Ishikawa (cell line): ENCODE measurements around the gene TSPAN18.

ENCODE experiments used
- CEBPB ChIP-seq: IDR thresholded peaks from 2 replicates; pipeline ENCODE4 v1.6.1; 2012
- CREB1 ChIP-seq: IDR thresholded peaks from 2 replicates; pipeline ENCODE4 v1.6.1; 2012; ENCODE audit warnings: low read depth
- EGR1 ChIP-seq: IDR thresholded peaks from 2 replicates; pipeline ENCODE4 v1.6.1; 2012
- EP300 ChIP-seq: IDR thresholded peaks from 2 replicates; pipeline ENCODE4 v1.6.1; 2012; ENCODE audit warnings: borderline replicate concordance
- FOXM1 ChIP-seq: IDR thresholded peaks from 2 replicates; pipeline ENCODE4 v1.6.1; 2012; ENCODE audit warnings: low read depth, borderline replicate concordance
- NFIC ChIP-seq: IDR thresholded peaks from 2 replicates; pipeline ENCODE4 v1.6.1; 2012
- RAD21 ChIP-seq: IDR thresholded peaks from 2 replicates; pipeline ENCODE4 v1.6.1; 2012; ENCODE audit warnings: low read depth
- TAF1 ChIP-seq: IDR thresholded peaks from 2 replicates; pipeline ENCODE4 v1.6.1; 2012; ENCODE audit warnings: low read depth, mild to moderate bottlenecking
- TCF12 ChIP-seq: IDR thresholded peaks from 2 replicates; pipeline ENCODE4 v1.6.1; 2012; ENCODE audit warnings: low read depth
- TEAD4 ChIP-seq: IDR thresholded peaks from 2 replicates; pipeline ENCODE4 v1.6.1; 2012
- USF1 ChIP-seq: IDR thresholded peaks from 2 replicates; pipeline ENCODE4 v1.6.1; 2012
- YY1 ChIP-seq: IDR thresholded peaks from 2 replicates; pipeline ENCODE4 v1.6.1; 2012; ENCODE audit warnings: low read depth
- ZBTB7A ChIP-seq: IDR thresholded peaks from 2 replicates; pipeline ENCODE4 v1.6.1; 2012; ENCODE audit warnings: low read depth
- TF ChIP-seq, protein P1 (sequence below): IDR thresholded peaks from 2 replicates; pipeline ENCODE4 v1.6.1; 2012
- TF ChIP-seq, protein P2 (sequence below): IDR thresholded peaks from 2 replicates; pipeline ENCODE4 v1.6.1; 2012; ENCODE audit warnings: low read depth, mild to moderate bottlenecking

Gene TSPAN18

GRCh38 chr11:44689265-44689664 lies 37.5 kb upstream of the TSPAN18 start:
- TF ChIP-seq, protein P1, sequence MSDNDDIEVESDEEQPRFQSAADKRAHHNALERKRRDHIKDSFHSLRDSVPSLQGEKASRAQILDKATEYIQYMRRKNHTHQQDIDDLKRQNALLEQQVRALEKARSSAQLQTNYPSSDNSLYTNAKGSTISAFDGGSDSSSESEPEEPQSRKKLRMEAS: no peak
- TF ChIP-seq ZBTB7A (no peak), EP300 (no peak), TEAD4 (no peak), CREB1 (no peak), USF1 (no peak), TCF12 (no peak)
- TF ChIP-seq, protein P2, sequence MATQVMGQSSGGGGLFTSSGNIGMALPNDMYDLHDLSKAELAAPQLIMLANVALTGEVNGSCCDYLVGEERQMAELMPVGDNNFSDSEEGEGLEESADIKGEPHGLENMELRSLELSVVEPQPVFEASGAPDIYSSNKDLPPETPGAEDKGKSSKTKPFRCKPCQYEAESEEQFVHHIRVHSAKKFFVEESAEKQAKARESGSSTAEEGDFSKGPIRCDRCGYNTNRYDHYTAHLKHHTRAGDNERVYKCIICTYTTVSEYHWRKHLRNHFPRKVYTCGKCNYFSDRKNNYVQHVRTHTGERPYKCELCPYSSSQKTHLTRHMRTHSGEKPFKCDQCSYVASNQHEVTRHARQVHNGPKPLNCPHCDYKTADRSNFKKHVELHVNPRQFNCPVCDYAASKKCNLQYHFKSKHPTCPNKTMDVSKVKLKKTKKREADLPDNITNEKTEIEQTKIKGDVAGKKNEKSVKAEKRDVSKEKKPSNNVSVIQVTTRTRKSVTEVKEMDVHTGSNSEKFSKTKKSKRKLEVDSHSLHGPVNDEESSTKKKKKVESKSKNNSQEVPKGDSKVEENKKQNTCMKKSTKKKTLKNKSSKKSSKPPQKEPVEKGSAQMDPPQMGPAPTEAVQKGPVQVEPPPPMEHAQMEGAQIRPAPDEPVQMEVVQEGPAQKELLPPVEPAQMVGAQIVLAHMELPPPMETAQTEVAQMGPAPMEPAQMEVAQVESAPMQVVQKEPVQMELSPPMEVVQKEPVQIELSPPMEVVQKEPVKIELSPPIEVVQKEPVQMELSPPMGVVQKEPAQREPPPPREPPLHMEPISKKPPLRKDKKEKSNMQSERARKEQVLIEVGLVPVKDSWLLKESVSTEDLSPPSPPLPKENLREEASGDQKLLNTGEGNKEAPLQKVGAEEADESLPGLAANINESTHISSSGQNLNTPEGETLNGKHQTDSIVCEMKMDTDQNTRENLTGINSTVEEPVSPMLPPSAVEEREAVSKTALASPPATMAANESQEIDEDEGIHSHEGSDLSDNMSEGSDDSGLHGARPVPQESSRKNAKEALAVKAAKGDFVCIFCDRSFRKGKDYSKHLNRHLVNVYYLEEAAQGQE: no peak

DNA sequence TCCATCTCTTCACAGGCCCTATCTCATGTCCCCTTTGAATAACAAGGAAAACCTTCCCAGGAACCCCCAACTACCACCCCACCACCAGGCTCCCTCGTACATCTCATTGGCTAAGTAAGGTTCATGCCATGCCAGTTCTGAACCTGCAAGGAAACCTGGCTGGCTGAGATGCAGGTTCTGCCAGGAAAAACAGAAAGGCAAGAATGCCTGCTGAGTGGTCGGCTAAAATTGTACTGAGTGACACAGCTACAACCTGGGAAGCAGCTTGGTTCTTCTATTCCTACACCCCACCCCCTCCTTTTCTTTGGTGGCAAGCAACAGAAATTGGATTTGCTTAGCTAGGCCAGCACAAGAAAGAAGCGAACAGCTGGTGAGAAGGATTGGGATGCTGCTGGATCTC lies 36.1 kb upstream of the TSPAN18 start:
- TF ChIP-seq EGR1: no peak

- TF ChIP-seq ZBTB7A: no peak
- TF ChIP-seq EP300: no peak
- TF ChIP-seq, protein P1: no peak
- no peak for TF ChIP-seq CEBPB
- no peak for TF ChIP-seq USF1
- no peak for TF ChIP-seq TEAD4
- TF ChIP-seq FOXM1: no peak
- TF ChIP-seq, protein P2: no peak
- TF ChIP-seq TCF12: no peak
- TF ChIP-seq TAF1: no peak
- no peak for TF ChIP-seq YY1
- TF ChIP-seq EGR1: no peak
- no peak for TF ChIP-seq NFIC
- no peak for TF ChIP-seq RAD21
These were observed 34.3 kb upstream of the TSPAN18 start for GRCh38 chr11:44692460-44692859.

DNA sequence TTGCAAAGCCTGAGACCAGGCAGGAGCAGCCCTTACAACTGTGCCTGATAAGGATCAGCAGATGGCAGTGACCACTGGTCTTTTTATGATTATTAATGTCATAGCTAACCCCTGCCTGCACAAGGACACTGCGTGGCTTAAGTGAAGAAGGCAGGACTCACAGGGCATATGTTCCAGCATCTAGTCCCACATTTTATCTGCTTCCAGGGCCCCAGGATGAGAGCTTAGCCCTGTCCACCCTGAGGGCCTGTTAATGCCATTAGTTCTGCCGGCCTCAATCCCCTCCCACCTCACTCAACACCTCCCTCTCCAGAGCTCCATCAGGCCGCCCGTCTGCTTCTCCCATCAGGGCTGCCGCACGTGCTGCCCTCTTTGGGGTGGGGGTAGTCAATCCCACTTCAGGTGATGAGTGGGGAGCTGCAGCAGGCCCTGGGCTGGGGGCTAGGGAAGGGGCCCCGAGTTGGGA lies 33.1 kb upstream of the TSPAN18 start:
- no peak for TF ChIP-seq TCF12
- TF ChIP-seq TAF1: no peak
- TF ChIP-seq YY1: no peak
- TF ChIP-seq, protein P2: no peak
- TF ChIP-seq CEBPB: no peak
- TF ChIP-seq EP300: no peak
- no peak for TF ChIP-seq EGR1
- TF ChIP-seq ZBTB7A: no peak
- TF ChIP-seq TEAD4: no peak
- no peak for TF ChIP-seq RAD21
- TF ChIP-seq, protein P1: no peak
- TF ChIP-seq FOXM1: no peak
- no peak for TF ChIP-seq CREB1
- no peak for TF ChIP-seq NFIC

GRCh38 chr11:44694443-44694842 lies 32.3 kb upstream of the TSPAN18 start:
- TF ChIP-seq ZBTB7A (no peak), EGR1 (no peak), TAF1 (no peak), CREB1 (no peak), USF1 (no peak), FOXM1 (no peak), NFIC (no peak), RAD21 (no peak), TCF12 (no peak), YY1 (no peak), CEBPB (no peak), EP300 (no peak), TEAD4 (no peak)
- TF ChIP-seq, protein P2: no peak
- TF ChIP-seq, protein P1: no peak
